ENCODE measurements around the gene ABHD17A.
A peak's percentile ranks its signal among the peaks of the same experiment; 100 is the strongest.

ABHD17A gene

DNA sequence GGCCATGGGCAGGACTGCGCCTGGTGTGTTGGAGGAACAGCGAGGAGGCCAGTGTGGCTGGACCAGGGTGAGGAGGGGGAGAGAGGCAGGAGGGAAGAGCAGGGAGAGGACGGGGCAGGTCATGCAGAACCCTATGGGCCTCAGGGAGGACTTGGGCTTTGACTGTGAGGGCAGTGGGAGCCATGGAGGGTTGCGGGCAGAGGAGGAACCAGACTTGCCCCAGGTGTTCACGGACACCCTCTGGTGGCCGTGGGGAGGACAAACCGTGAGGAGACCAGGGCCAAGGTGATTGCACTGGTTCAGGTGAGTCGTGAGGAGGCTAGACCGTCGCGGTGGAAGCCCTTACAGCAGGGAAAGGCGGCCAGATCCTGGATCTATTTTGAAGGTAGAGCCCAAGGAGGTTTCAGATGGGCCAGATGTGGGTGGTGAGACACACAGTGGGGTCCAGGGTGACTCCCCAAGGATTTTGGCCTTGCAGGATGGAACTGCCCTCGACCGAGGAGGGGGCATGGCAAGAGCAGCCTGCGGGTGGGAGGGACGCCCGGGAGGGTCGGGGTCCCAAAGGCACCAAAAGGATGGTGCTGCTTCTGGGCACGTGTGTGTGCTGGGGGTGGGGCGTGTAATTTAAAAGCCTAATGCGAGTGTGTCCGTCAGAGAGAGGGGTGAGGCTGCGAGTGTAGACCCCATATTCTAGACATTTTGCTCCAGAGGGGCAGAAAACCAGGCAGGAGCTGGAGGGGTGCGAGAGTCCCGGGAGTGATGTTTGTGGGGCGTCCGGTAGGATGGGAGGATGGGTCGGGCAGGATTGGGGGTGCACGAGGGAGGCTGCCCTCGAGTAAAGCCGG, 34.3 kb downstream of the ABHD17A start:
- DNase-seq, result no peak

DNA sequence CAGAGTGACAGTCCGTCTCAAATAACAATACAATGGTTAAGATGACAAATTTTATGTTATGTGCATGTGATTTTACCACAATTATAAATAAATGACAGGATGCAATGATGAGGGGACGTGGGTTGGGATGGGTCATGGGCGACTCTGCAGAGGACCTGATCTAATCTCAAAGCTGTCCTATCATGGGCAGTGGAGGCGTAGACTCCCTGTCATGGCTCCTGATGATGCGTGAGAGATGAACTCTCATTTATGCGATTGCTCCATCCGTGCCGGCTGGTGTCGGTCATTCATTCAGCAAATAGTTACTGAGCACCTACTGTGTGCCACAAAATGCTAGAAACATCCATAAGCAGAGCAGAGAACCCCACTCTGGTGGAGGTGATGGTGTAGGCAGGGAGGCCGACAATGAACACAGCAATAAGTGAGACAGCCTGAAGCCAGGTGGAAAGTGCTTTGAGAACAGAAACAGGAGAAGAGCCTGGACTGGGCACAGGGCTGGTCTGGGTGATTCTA, 35.4 kb downstream of the ABHD17A start:
- DNase-seq, result no peak

GRCh38 chr19:1849132-1849474, 36.2 kb downstream of the ABHD17A start:
- no peak for DNase-seq

DNA sequence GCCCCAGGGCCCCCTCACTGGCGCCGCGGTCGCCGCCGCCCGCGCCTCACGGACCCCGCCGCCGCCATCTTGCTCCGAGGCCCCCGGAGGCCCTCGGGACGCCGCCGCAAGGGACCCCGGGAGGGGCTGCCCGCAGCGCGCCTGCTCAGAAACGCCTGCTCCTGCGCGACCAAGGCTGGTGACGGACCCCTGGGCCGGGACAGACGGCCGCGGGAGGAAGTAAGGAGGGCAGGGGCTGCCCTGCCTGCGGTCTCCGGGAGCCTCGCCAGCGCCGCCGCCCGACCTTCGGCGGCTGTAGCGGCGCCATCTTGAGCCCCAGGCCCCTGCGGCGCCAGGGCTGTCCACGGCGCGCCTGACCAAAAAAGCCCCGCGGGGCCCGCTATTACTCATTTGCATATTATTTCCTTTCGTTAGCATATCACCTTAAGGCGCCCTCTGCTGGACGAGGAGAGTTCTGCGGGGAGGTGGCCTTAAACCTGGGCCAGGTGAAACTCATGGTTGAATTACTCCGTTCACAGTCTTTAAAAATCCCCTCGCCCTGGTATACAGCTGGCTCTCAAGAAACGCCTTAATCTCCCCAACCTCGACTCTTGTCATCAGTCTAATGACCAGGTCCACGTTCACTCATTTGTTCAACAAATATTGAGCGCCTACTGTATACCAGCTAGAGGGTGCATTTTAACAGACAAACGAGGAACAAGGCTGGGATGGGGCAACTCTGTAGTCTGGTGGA, 36.7 kb downstream of the ABHD17A start, which contains the start of gene REXO1:
Gene REXO1, minus strand, starts transcription at position 85 of the 733 bp plus-strand sequence. CDS start 125 bp downstream, outside the sequence.
- peak; percentile 96 to 100 for DNase-seq

GRCh38 chr19:1847684-1848398, 37.5 kb downstream of the ABHD17A start:
- no peak for DNase-seq

DNA sequence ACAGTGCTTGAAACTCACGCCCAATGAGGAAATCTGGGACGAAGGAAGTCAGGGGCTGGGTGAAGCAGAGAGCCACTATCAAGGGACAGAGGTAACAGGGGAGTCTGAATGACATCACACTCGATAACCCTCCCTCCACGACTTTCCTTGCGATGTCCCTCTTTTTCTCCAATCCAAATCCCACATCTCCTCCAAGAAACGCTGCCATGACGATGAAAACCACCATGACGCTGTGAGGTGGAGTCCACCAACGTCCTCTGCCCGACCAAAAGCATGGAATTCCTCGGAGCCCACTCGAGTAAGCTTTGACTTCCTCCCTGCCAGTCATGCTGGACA, 38.0 kb downstream of the ABHD17A start:
- no peak for DNase-seq

GRCh38 chr19:1846517-1847204, 38.6 kb downstream of the ABHD17A start:
- no peak for DNase-seq

DNA sequence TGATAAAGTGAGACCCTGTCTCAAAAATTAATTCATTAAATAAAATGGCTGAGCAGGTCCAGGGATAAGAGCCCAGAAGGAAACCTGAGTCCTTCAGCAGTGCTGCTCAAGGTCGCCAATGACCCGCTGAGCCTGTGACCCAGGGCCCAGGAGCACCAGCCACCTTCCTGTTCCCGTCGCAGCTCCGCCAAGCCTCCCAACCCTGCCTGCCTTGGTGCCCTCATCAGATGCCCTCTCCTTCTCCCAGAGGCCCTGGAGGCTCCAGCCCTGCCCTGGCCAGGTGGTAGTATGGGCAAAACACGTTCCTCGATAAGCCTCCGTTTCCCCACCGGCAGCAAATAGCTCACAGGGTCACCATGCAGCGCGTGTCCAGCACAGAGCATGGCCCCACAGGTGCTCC, 39.7 kb downstream of the ABHD17A start:
- no peak for DNase-seq

DNA sequence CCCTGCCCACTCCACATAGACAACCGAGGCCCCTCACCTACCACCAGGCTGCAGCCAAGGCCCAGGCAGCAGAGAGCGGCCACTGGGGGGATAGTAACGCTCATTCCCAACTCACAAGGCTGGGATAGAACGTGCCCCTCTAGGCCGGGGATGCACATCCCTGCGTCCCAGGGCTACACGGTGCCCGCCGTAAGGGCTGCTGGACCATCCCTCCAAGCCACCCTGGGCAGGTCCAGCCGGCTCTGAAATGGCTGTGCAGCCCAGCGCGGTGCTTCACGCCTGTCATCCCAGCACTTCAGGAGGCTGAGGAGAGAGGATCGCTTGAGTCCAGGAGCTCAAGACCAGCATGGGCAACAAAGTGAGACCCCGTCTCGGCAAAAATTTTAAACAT, 40.2 kb downstream of the ABHD17A start:
- DNase-seq, result no peak

DNA sequence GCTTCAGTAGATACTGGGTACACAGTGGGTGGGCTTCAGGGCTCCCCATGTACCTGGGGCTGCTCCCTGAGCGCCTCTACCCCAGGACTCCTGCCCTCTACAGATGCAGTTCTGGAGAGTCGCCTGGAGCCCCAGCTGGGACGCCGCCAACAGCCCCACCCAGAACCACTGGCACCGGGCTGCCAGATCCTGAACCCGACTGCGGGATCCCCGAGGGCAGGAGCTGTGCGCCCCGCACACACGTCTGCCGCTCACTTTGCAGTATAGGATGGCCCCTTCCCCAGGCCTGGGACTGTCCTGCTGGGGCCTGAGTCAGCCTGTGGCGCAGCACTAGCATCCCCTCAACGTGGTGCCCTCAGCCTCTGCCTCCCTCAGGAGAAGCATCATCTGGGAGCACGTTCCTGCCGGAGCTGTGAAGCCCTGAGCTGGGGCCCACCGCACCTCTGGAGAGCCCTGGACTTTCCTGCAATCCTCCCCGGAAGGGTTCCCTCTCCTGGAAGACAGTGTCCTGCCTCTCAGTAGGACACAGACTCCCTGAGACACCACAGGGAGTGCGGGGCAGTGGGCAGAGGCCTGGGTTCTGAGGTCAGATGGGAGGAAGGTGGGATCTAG, 40.7 kb downstream of the ABHD17A start:
- DNase-seq, result no peak

- no peak for DNase-seq
These were observed 41.5 kb downstream of the ABHD17A start for GRCh38 chr19:1843646-1844394.

GRCh38 chr19:1843116-1843515, 42.2 kb downstream of the ABHD17A start:
- no peak for DNase-seq

DNA sequence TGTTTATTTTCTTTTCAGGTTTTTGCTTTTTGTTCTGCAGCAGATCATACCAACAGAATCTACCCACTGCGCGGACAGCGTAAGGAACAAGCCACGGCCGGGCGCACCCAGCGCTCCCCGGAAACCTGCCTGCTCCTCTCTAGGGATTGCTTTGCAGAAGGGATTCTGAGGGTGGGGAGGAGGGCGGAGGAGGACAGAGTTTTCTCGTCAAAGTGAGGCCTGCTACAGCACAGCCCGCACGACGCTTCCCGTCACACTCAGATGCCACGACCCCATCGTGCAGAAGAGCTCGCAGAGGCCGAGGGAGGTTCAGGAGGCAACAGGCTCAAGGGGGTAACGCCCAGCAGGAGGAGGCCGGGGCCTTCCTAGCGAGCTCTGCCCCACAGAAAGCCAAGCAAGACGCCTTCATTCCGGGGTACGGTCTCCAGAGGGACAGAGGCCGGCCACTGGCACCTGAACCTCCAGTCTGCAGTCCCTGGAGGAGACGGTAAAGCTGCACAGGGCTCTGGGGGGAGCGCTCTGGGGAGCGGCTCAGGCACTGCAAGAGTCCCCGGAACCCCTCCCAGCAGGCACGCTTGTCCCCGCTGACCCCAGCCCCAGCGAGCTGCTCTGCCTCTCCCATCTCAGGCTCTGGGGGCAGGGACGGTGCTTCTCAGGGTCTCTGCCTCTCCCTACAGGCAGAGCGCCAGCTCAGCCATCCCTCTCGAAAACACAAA, 43.9 kb downstream of the ABHD17A start:
- DNase-seq, result no peak

DNA sequence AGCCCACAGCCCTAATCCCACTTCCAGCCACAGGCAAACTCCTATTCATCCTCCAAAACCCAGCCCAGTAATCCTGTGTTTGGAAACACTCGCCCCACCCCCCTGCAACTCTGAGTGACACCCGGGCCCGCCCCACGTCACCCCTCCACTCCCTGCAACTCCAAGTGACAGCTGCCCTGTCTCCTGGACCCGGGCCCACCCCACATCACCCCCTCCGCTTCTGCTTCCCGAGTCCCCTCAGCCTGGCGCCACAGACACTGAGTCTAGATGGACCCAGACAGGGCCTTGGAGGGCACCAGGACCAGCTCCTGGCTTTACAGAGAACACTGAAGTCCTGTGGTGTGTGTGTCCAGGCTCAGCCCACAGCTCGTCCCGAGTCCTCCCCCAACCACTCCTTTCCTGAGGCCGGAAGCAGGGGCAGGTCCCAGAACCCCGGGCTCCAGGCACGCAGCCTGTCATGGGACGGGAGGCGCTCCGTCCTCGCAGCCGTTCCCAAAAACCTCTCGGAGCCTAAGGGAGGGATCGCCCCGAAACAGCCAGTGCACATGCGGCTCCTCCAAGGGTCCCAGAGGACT, 44.7 kb downstream of the ABHD17A start:
- no peak for DNase-seq

DNA sequence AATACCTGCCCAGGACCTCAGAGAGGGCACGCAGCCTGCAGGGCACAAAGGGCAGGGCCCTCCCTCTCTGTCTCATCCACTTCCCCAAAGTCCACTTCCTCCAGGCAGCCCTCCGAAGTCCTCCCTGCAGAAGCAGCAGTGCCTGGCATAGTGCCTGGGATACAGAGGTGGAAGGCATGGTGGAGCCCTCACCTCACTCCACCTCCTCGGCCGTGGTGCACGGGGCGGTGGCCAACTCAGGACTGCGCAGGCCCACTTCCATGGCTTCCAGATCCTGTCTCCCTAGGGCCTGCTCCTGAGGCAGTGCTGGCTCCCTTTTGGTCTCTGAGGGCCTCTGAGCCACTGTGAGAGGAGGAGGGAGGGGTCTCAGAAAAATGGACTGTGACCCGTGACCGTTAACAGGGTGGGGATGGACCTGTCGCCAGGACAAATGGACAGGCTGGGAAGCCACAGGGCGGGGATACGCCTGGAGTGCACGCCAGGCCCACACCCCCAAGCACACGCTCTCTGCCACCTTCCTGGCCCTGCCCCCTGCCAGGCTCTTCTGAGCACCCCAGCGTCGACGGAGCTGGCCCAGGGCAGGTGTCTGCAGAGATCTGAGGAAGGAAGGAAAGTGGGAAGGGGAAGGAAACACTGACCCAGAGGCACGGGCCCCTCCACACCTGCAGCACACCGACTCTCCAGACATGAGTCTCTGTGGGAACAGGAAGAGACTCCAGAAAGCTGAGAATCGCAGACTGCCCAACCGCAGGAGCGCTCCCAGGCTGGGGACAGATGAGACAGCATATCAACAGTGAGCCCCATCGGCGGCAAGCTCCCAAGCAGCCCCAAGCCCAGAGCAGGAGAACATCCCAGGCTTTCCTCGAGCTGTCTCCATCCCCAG, 45.4 kb downstream of the ABHD17A start:
- no peak for DNase-seq

DNA sequence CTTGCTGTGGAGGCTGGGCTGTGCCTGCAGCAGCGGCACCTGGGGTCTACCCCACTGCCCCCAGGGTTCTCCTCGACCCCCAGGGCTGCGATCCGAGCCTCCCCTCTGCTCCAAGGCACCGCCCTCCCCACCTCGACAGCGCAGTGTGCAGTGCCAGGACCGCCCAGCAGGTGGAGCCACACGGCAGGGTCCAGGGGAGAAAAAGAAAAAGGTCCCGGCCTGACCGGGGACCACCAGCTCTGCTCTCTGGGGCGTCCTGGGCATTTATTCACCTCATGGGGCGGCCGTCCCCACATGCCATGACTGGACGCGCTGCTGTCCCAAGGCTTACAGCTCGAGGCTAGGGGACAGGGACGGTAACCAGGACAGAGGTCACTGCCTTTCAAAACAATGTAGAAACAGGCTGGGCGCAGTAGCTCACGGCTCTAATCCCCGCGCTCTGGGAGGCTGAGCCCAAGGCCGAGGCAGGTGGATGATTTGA, 47.6 kb downstream of the ABHD17A start:
- peak in 1 of 2 donors; percentile 56 for DNase-seq

DNA sequence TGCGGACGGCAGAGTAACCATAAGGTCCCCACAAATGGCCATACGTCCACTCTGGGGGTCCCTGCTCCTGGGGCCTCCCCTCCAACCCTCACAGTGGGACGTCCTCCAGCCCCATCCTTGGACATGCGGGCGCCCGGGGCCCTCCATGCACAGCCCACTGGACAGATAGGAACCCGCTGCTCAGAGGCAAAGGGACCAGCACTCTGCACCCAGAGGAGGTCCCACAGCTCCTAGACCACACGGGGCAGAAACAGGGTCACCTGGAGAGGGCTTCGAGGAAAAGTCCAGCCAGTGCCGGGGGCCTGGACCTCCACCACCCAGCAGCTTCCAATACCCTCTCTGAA, 48.1 kb downstream of the ABHD17A start:
- no peak for DNase-seq

GRCh38 chr19:1836458-1837221, 48.7 kb downstream of the ABHD17A start:
- DNase-seq, result no peak

GRCh38 chr19:1833540-1833939, 51.8 kb downstream of the ABHD17A start:
- no peak for DNase-seq
